Adrenal gland (tissue), 12 donors: ENCODE results near the gene NCK2. TPM values are rescaled to one million over a fixed set of nuclear protein-coding genes. Genes with fewer than 3 reads are reported as not detected.

Experiments used
- DNase-seq, 7 donors: peaks; one replicate each; pipeline ENCODE4 v3.0.0-alpha.2; 2019 to 2020
- H3K27ac ChIP-seq, 5 donors: fragments of 200-600 bp; sonication (generic) in 4 of 5; 1 replicate in 3 of 5; 2 replicates in 2 of 5; pipeline versions ENCODE4 v1.5.1 to v1.8.0; 2016 to 2020; ENCODE audit warnings: mild to moderate bottlenecking in 1 of 5
- H3K27me3 ChIP-seq: fragments of 200-600 bp; 2 replicates; pipeline ENCODE4 v1.8.0; 2021
- H3K36me3 ChIP-seq, 2 donors: fragments of 200-600 bp; replicated peaks in 1 of 2; 1 replicate in 1 of 2; 2 replicates in 1 of 2; pipeline versions ENCODE4 v1.5.1 to v1.8.0; 2018 to 2022
- H3K4me1 ChIP-seq, 2 donors: fragments of 200-600 bp; replicated peaks in 1 of 2; 1 replicate in 1 of 2; 2 replicates in 1 of 2; pipeline versions ENCODE4 v1.5.1 to v1.8.0; 2018 to 2021
- H3K4me3 ChIP-seq, 4 donors: fragments of 200-600 bp; sonication (generic) in 3 of 4; one replicate each; pipeline ENCODE4 v1.5.1; 2016 to 2018
- H3K9me3 ChIP-seq, 3 donors: fragments of 200-600 bp; sonication (generic) in 1 of 3; replicated peaks in 1 of 3; 1 replicate in 2 of 3; 2 replicates in 1 of 3; pipeline versions ENCODE4 v1.5.1 to v1.8.0; 2016 to 2021
- POLR2A ChIP-seq, 2 donors: fragments of 450-650 bp; IDR thresholded peaks; one replicate each; pipeline ENCODE4 v1.6.1; 2017; ENCODE audit warnings: antibody characterized with exemption in 2 of 2, mild to moderate bottlenecking in 2 of 2, moderate library complexity in 1 of 2
- WGBS, 4 donors: extraction: QIAGEN DNeasy Blood & Tissue Kit in 2 of 4; methylation state at CpG; one replicate each; pipeline versions ENCODE4 v1.1.5 to v1.1.7; 2013 to 2017; 5-methylcytosine and 5-hydroxymethylcytosine counted together
- intact Hi-C, 2 donors: fragments of 100-400 bp; cut with DNase I; formaldehyde crosslinking; loops; one replicate each; pipeline versions ENCODE4 v1.14.1 to v1.15.0; 2022 to 2023
- polyA plus RNA-seq, 3 donors: library from polyadenylated mRNA; stranded (reverse); fragments of 200-250 nt in 2 of 3; fragments of 350-450 nt in 1 of 3; fragmentation: Illumina TruSeq in 1 of 3; extraction: RNeasy Lipid Tissue Mini Kit (QIAGEN cat#74804) in 1 of 3; gene quantifications; one replicate each; pipeline ENCODE4 v1.2.3, GENCODE V29; 2013 to 2014
- total RNA-seq, 9 donors: library from RNA; depleted of rRNA in 4 of 9; stranded (reverse); fragments of >200 nt in 4 of 9; fragments of 120-200 nt in 1 of 9; fragmentation: NEBNext Ultra II Directional in 1 of 9; extraction: Animal tissue kit (Norgen Biotek cat#: 25700) in 1 of 9; gene quantifications; one replicate each; pipeline versions ENCODE4 v1.1.0 to v1.2.4, GENCODE V29; 2013 to 2023
- TF ChIP-seq, protein P1 (sequence below), 6 experiments: fragments of 450-650 bp in 4 of 6; fragments of 200-600 bp in 2 of 6; sonication (generic) in 1 of 6; IDR thresholded peaks; 1 replicate in 5 of 6; 2 replicates in 1 of 6; pipeline versions ENCODE4 v1.5.1 to v1.8.0; 2016 to 2021; ENCODE audit warnings: antibody characterized with exemption in 6 of 6, mild to moderate bottlenecking in 2 of 6, moderate library complexity in 1 of 6
- donor health status: healthy with polysubstance abuse.
- donor health status: Bipolar disorder and iron deficiency.
- donor health status: DM: yes; HTN: yes; CAD: no.
- donor health status: DM: no; HTN: no; CAD: no.
- donor health status: DM: no; HTN: no; CAD: no.
- donor health status: DM: yes; HTN: yes; CAD: no.

NCK2 gene
- total and polyA plus RNA-seq, 12 donors: 13.7 to 56.0 (median 37.3) TPM

DNA sequence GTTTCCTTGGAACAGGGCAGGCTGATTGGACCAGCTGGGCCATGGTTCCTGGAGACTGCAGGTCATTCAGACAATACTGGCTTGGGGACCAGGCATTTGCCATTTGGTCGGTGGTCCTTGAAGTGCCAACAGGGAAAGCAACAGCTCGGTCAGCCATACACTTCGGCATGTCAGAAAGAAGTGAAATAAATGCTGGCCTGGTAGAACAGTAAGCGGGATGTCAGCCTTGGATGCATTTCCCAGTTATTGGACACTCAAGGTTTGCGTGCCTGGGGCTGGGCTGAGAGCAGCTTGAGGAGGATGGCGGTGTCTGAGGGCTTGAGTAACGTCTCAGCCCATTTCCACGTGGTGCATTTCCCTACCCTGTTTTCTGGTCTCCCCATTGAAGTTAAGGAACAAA lies 75.4 kb downstream of the NCK2 start:
- Histone ChIP-seq H3K4me1 (peaks cover 0 to 16% of the 10 kb centered on the region in 2 donors), H3K4me3 (no peak overlapping the region), H3K36me3 (no peaks in the 10 kb centered on the region), H3K9me3 (no peaks in the 10 kb centered on the region), H3K27ac (no peak overlapping the region), H3K27me3 (no peaks in the 10 kb centered on the region)
- no peak for TF ChIP-seq POLR2A (IDR thresholded peaks at IDR 0.05)
- TF ChIP-seq, protein P1, sequence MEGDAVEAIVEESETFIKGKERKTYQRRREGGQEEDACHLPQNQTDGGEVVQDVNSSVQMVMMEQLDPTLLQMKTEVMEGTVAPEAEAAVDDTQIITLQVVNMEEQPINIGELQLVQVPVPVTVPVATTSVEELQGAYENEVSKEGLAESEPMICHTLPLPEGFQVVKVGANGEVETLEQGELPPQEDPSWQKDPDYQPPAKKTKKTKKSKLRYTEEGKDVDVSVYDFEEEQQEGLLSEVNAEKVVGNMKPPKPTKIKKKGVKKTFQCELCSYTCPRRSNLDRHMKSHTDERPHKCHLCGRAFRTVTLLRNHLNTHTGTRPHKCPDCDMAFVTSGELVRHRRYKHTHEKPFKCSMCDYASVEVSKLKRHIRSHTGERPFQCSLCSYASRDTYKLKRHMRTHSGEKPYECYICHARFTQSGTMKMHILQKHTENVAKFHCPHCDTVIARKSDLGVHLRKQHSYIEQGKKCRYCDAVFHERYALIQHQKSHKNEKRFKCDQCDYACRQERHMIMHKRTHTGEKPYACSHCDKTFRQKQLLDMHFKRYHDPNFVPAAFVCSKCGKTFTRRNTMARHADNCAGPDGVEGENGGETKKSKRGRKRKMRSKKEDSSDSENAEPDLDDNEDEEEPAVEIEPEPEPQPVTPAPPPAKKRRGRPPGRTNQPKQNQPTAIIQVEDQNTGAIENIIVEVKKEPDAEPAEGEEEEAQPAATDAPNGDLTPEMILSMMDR (IDR thresholded peaks at IDR 0.05): no peak
- DNase-seq: no peak
- 78 to 93% (median 92%) methylated on average over 8 of the region's 8 CpGs for WGBS, 4 donors
- intact Hi-C loops: no loop called here

DNA sequence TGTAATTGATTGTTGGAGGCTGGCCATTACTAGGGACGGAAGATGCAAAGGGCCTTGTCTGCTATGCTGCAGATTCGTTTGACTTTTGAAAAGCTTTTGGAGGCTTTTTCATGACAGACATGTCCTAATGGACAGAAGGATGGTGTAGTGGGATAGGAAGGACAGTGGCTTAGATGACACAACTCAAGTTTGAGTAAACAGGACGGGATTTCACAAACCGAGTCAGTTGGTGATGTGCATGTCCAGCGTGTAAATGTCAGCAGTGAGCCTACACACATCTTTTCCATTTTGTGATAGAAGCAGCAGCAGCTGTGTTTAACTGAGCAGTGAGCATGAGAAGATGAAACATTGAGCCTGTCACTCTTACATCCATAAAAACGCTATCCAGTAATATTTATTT lies 76.0 kb downstream of the NCK2 start:
- H3K4me3 ChIP-seq: no peak overlapping the region
- no peak for DNase-seq
- H3K27ac ChIP-seq: no peak overlapping the region
- no peaks in the 10 kb centered on the region for H3K9me3 ChIP-seq
- intact Hi-C loops: no loop called here
- 54 to 65% (median 61%) methylated on average over 6 of the region's 6 CpGs for WGBS, 4 donors
- no peaks in the 10 kb centered on the region for H3K27me3 ChIP-seq
- H3K4me1 ChIP-seq: peaks cover 0 to 16% of the 10 kb centered on the region in 2 donors
- no peaks in the 10 kb centered on the region for H3K36me3 ChIP-seq
- no peak for TF ChIP-seq POLR2A (IDR thresholded peaks at IDR 0.05)
- TF ChIP-seq, protein P1 (IDR thresholded peaks at IDR 0.05): no peak

DNA sequence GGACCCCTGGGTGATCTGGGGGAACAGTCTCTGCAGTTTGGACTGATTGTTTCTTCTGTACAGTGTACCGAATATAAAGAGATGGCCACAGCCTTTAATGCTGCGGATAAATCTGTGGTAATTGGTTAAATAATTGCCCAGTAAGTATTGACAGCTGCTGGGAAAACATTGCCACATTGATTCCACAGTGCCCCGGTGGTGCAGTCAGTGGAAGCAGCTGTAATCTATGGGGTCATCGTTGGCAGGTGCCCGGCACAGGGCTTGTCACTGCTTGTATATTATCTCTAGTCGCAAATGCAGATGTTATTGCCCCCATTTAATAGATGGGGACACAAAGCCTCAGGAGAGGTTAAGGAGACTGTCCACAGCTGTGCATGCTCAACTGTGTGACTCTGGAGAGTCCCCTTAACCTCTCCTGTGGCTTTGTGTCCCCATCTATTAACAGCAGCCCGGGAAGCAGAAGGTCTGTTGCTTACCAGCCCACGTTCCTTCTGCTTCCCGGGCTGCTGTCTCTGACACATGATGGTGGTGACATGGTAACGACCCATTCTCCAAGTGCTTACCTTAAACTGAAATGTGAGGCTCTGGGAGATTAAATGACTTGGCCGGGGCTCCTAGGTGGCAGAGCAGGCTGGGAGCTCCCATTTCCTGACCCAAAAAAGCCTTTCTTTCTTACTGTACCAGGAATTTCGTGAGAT lies 76.9 kb downstream of the NCK2 start:
- intact Hi-C loops: no loop called here
- Histone ChIP-seq H3K9me3 (no peaks in the 10 kb centered on the region), H3K36me3 (no peaks in the 10 kb centered on the region), H3K4me3 (no peak overlapping the region), H3K4me1 (peaks cover 0 to 16% of the 10 kb centered on the region in 2 donors), H3K27ac (no peak overlapping the region), H3K27me3 (no peaks in the 10 kb centered on the region)
- TF ChIP-seq POLR2A (IDR thresholded peaks at IDR 0.05): no peak
- TF ChIP-seq, protein P1 (IDR thresholded peaks at IDR 0.05): no peak
- 76 to 84% (median 80%) methylated on average over 12 of the region's 12 CpGs for WGBS, 4 donors
- DNase-seq: no peak

DNA sequence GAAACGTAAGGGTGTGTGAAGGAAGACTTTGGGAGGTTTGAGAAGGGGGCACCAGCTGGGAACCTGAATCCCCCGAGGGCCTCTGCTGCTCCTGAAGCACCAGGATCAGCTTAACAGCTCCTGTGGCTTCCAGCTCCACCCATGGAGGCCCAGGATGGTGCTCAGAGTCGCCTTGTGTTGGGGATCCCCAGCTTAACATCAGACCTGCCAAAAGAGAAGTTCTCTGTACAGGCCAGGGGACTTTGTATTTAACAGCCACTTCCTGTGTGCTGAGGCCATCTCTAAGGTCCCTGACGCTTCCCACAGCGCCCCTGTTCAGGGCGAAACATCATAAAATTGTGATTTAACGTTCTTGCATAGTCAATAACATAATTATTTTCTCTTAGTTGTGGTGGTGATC lies 77.5 kb downstream of the NCK2 start:
- intact Hi-C loops: no loop called here
- 71 to 80% (median 74%) methylated on average over 6 to 7 of the region's 7 CpGs for WGBS, 4 donors
- no peak for DNase-seq
- Histone ChIP-seq H3K36me3 (no peaks in the 10 kb centered on the region), H3K27me3 (no peaks in the 10 kb centered on the region), H3K27ac (no peak overlapping the region), H3K4me3 (no peak overlapping the region), H3K4me1 (peaks cover 0 to 16% of the 10 kb centered on the region in 2 donors), H3K9me3 (no peaks in the 10 kb centered on the region)
- no peak for TF ChIP-seq POLR2A (IDR thresholded peaks at IDR 0.05)

DNA sequence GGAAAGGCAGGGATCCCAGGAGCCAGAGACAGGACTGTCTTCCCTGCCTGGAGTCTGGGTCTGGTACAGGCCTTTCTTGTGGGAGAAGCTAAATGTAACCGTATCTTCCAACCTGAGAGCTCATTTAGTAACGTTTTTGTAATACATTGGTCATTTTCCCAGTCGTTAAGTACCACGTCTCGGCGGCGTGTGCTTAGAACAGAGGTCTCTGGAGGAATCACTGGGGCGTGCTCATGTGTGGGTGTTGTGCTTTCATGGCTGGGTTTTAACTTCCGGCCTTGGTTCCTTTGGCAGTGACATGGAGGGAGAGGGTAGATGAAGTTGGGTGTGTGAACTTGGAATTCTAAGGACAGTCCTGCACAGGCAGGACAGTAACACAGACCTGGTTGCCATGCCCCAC lies 79.7 kb downstream of the NCK2 start:
- H3K36me3 ChIP-seq: no peaks in the 10 kb centered on the region

More for the DNA sequence above, 79.7 kb downstream of the NCK2 start:
- H3K4me3 ChIP-seq: no peak overlapping the region
- intact Hi-C loops: no loop called here
- TF ChIP-seq, protein P1 (IDR thresholded peaks at IDR 0.05): no peak
- no peak for TF ChIP-seq POLR2A (IDR thresholded peaks at IDR 0.05)
- no peaks in the 10 kb centered on the region for H3K9me3 ChIP-seq
- no peak for DNase-seq
- peaks cover 0 to 16% of the 10 kb centered on the region in 2 donors for H3K4me1 ChIP-seq
- WGBS, 4 donors: 80 to 93% (median 89%) methylated on average over 9 of the region's 9 CpGs
- no peak overlapping the region for H3K27ac ChIP-seq
- H3K27me3 ChIP-seq: no peaks in the 10 kb centered on the region
